Loucy (cell line): ENCODE data around the gene CD300E.

Source experiments
- H2AFZ ChIP-seq: fragments of 200-600 bp; sonication (generic); 2 replicates; pipeline ENCODE4 v1.6.0; 2016; ENCODE audit warnings: antibody characterized with exemption, mild to moderate bottlenecking, low read length, moderate library complexity
- H3F3A ChIP-seq: fragments of 200-600 bp; 2 replicates; pipeline ENCODE4 v1.6.0; 2016; ENCODE audit warnings: antibody characterized with exemption, low read depth, mild to moderate bottlenecking
- H3K27me3 ChIP-seq: fragments of 200-600 bp; sonication (generic); 2 replicates; pipeline ENCODE4 v1.6.1; 2014; ENCODE audit warnings: low read length, mild to moderate bottlenecking; ENCODE audit not compliant: insufficient read depth, poor library complexity, severe bottlenecking
- H3K36me3 ChIP-seq: fragments of 200-600 bp; sonication (generic); 2 replicates; pipeline ENCODE4 v1.6.1; 2016; ENCODE audit warnings: low read length; ENCODE audit not compliant: insufficient read depth
- H3K4me1 ChIP-seq: fragments of 200-600 bp; sonication (generic); 2 replicates; pipeline ENCODE4 v1.5.1; 2014; ENCODE audit warnings: low read length, mild to moderate bottlenecking; ENCODE audit not compliant: insufficient read depth, poor library complexity, severe bottlenecking
- H3K4me2 ChIP-seq: fragments of 200-600 bp; sonication (generic); 2 replicates; pipeline ENCODE4 v1.6.0; 2014; ENCODE audit warnings: antibody characterized with exemption, low read length, low read depth, mild to moderate bottlenecking; ENCODE audit not compliant: poor library complexity, severe bottlenecking
- H3K4me3 ChIP-seq: fragments of 200-600 bp; sonication (generic); 2 replicates; pipeline ENCODE4 v1.5.1; 2014; ENCODE audit warnings: low read length, mild to moderate bottlenecking, mixed read lengths; ENCODE audit not compliant: poor library complexity, severe bottlenecking
- H3K79me2 ChIP-seq: fragments of 200-600 bp; sonication (generic); 2 replicates; pipeline ENCODE4 v1.6.1; 2014; ENCODE audit warnings: low read length; ENCODE audit not compliant: insufficient read depth
- H3K9ac ChIP-seq: fragments of 200-600 bp; sonication (generic); 2 replicates; pipeline ENCODE4 v1.6.0; 2014; ENCODE audit warnings: mild to moderate bottlenecking, low read depth, low read length, moderate library complexity; ENCODE audit not compliant: poor library complexity, severe bottlenecking
- H3K9me2 ChIP-seq: fragments of 200-600 bp; sonication (generic); replicated peaks from 2 replicates; pipeline ENCODE4 v1.6.1; 2016; ENCODE audit warnings: low read depth, low read length, mixed read lengths
- H3K9me3 ChIP-seq: fragments of 200-600 bp; sonication (generic); 2 replicates; pipeline ENCODE4 v1.6.1; 2014; ENCODE audit warnings: mild to moderate bottlenecking, antibody characterized with exemption, low read length, low read depth; ENCODE audit not compliant: insufficient read depth
- H4K20me1 ChIP-seq: fragments of 200-600 bp; sonication (generic); 2 replicates; pipeline ENCODE4 v1.6.0; 2014; ENCODE audit warnings: antibody characterized with exemption, low read length, mild to moderate bottlenecking; ENCODE audit not compliant: insufficient read depth, poor library complexity, severe bottlenecking
- CTCF ChIP-seq: fragments of 200-600 bp; sonication (generic); conservative IDR thresholded peaks from 2 replicates; pipeline ENCODE4 v1.5.1; 2014; ENCODE audit warnings: mild to moderate bottlenecking, antibody characterized with exemption, low read length
- EZH2phosphoT487 ChIP-seq: fragments of 200-600 bp; IDR thresholded peaks from 2 replicates; pipeline ENCODE4 v1.6.1; 2018; ENCODE audit warnings: antibody characterized with exemption, mild to moderate bottlenecking, moderate library complexity, borderline replicate concordance

The CD300E gene

GRCh38 chr17:74623693-74624093, at the start of gene CD300E:
Gene CD300E, minus strand, starts transcription at chr17:74623738. Its CDS starts 117 bp downstream, at chr17:74623621.
- no peak within 1 kb of the TSS for H3K4me2 ChIP-seq
- H3K27me3 ChIP-seq, result no peaks in the 10 kb centered on the region
- no peak within 1 kb of the TSS for H2AFZ ChIP-seq
- no peaks in the 10 kb centered on the region for H3K79me2 ChIP-seq
- H3F3A ChIP-seq, result no peaks in the 10 kb centered on the region
- H3K4me1 ChIP-seq, result no peaks in the 10 kb centered on the region
- no peaks in the 10 kb centered on the region for H3K9me2 ChIP-seq
- no peaks in the 10 kb centered on the region for H3K9me3 ChIP-seq
- no peaks in the 10 kb centered on the region for H4K20me1 ChIP-seq
- H3K36me3 ChIP-seq, result no peaks in the 10 kb centered on the region
- no peak within 1 kb of the TSS for H3K9ac ChIP-seq
- no peak within 1 kb of the TSS for H3K4me3 ChIP-seq
- TF ChIP-seq EZH2phosphoT487 (no peak), CTCF (no peak)

GRCh38 chr17:74671031-74671771, 47.7 kb upstream of the CD300E start:
- no peaks in the 10 kb centered on the region for H3K4me1 ChIP-seq
- TF ChIP-seq CTCF (no peak), EZH2phosphoT487 (no peak)

GRCh38 chr17:74670329-74670728, 46.8 kb upstream of the CD300E start:
- Histone ChIP-seq H3K36me3 (no peaks in the 10 kb centered on the region), H3F3A (no peaks in the 10 kb centered on the region), H3K9ac (no peak overlapping the region), H3K4me1 (no peaks in the 10 kb centered on the region), H3K9me2 (no peaks in the 10 kb centered on the region), H3K79me2 (no peaks in the 10 kb centered on the region), H3K4me3 (no peak overlapping the region), H2AFZ (no peak overlapping the region), H3K27me3 (no peaks in the 10 kb centered on the region), H3K4me2 (no peak overlapping the region), H4K20me1 (no peaks in the 10 kb centered on the region), H3K9me3 (no peaks in the 10 kb centered on the region)
- TF ChIP-seq EZH2phosphoT487, result no peak

More at GRCh38 chr17:74671031-74671771, 47.7 kb upstream of the CD300E start:
- Histone ChIP-seq H3F3A (no peaks in the 10 kb centered on the region), H2AFZ (no peak overlapping the region), H3K4me3 (no peak overlapping the region), H3K36me3 (no peaks in the 10 kb centered on the region), H3K79me2 (no peaks in the 10 kb centered on the region), H3K9ac (no peak overlapping the region), H3K9me2 (no peaks in the 10 kb centered on the region), H3K27me3 (no peaks in the 10 kb centered on the region), H4K20me1 (no peaks in the 10 kb centered on the region), H3K9me3 (no peaks in the 10 kb centered on the region), H3K4me2 (no peak overlapping the region)

- TF ChIP-seq EZH2phosphoT487 (no peak), CTCF (no peak)
- H3F3A ChIP-seq, result no peaks in the 10 kb centered on the region
- H3K36me3 ChIP-seq, result no peaks in the 10 kb centered on the region
- H4K20me1 ChIP-seq, result no peaks in the 10 kb centered on the region
- H3K4me3 ChIP-seq, result no peak overlapping the region
- no peaks in the 10 kb centered on the region for H3K27me3 ChIP-seq
- no peak overlapping the region for H3K9ac ChIP-seq
- no peaks in the 10 kb centered on the region for H3K9me3 ChIP-seq
- no peaks in the 10 kb centered on the region for H3K79me2 ChIP-seq
- no peaks in the 10 kb centered on the region for H3K4me1 ChIP-seq
- H3K9me2 ChIP-seq, result no peaks in the 10 kb centered on the region
- H2AFZ ChIP-seq, result no peak overlapping the region
- no peak overlapping the region for H3K4me2 ChIP-seq
These were observed 40.0 kb upstream of the CD300E start for GRCh38 chr17:74663561-74663960.
